Small intestine (tissue), 7 donors: ENCODE data around the gene TMEM164. TPM values are rescaled to one million over a fixed set of nuclear protein-coding genes. Genes with fewer than 3 reads are reported as not detected.
A peak's percentile ranks its signal among the peaks of the same experiment; 100 is the strongest.

ENCODE experiments used
- DNase-seq, 2 donors: peaks; one replicate each; pipeline versions ENCODE4 v3.0.0 to v3.0.0-alpha.2; 2013
- FAIRE-seq: peaks from 2 replicates; lab custom pipeline; 2012; peaks lifted over from hg19 to GRCh38; lab: Jason Lieb, UNC
- H3K27ac ChIP-seq, 3 donors: one replicate each; pipeline ENCODE4 v1.5.1; 2013; ENCODE audit warnings: low read length in 2 of 3, mild to moderate bottlenecking in 2 of 3, control low read depth in 1 of 3, inconsistent platforms in 1 of 3, low read depth in 1 of 3, moderate library complexity in 1 of 3
- H3K27me3 ChIP-seq, 3 donors: one replicate each; pipeline ENCODE4 v1.6.1; 2013; ENCODE audit warnings: low read length in 3 of 3, inconsistent platforms in 1 of 3; ENCODE audit not compliant: control insufficient read depth in 3 of 3, insufficient read depth in 3 of 3
- H3K36me3 ChIP-seq, 3 donors: one replicate each; pipeline ENCODE4 v1.6.1; 2013; ENCODE audit warnings: low read length in 3 of 3, inconsistent platforms in 1 of 3, low read depth in 1 of 3, mild to moderate bottlenecking in 1 of 3, moderate library complexity in 1 of 3; ENCODE audit not compliant: control insufficient read depth in 3 of 3, insufficient read depth in 2 of 3
- H3K4me1 ChIP-seq, 3 donors: one replicate each; pipeline ENCODE4 v1.6.1; 2013; ENCODE audit warnings: low read length in 2 of 3, inconsistent platforms in 1 of 3, low read depth in 1 of 3, mild to moderate bottlenecking in 1 of 3, moderate library complexity in 1 of 3; ENCODE audit not compliant: control insufficient read depth in 3 of 3, insufficient read depth in 2 of 3
- H3K4me3 ChIP-seq, 3 donors: one replicate each; pipeline ENCODE4 v1.5.1; 2013; ENCODE audit warnings: low read length in 3 of 3, control low read depth in 1 of 3, inconsistent platforms in 1 of 3, low read depth in 1 of 3, mild to moderate bottlenecking in 1 of 3, moderate library complexity in 1 of 3
- H3K9me3 ChIP-seq, 2 donors: one replicate each; pipeline ENCODE4 v1.6.1; 2013; ENCODE audit warnings: low read depth in 1 of 2, low read length in 1 of 2; ENCODE audit not compliant: control insufficient read depth in 2 of 2, insufficient read depth in 1 of 2
- WGBS, 3 donors: extraction: QIAGEN DNeasy Blood & Tissue Kit; methylation state at CpG; one replicate each; pipeline ENCODE4 v1.1.7; 2013; 5-methylcytosine and 5-hydroxymethylcytosine counted together
- polyA plus RNA-seq, 4 donors: library from polyadenylated mRNA; stranded (reverse) in 3 of 4; unstranded in 1 of 4; fragments of 200-250 nt in 3 of 4; fragments of 120-200 nt in 1 of 4; gene quantifications; one replicate each; pipeline versions ENCODE4 v1.2.1 to v1.2.3, GENCODE V29; 2013
- donor health status: healthy with polysubstance abuse.
- donor health status: control.
- donor health status: control.
- donor health status: Bipolar disorder and iron deficiency.
- donor health status: healthy.

The TMEM164 gene
- polyA plus RNA-seq, 4 donors: 17.0 to 64.6 (median 22.2) TPM

- Histone ChIP-seq H3K27ac (no peak overlapping the region), H3K4me1 (peaks cover 0 to 4% (median 2%) of the 10 kb centered on the region in 3 donors), H3K4me3 (no peak overlapping the region), H3K27me3 (no peaks in the 10 kb centered on the region), H3K9me3 (no peaks in the 10 kb centered on the region), H3K36me3 (peaks cover 0 to 7% (median 0%) of the 10 kb centered on the region in 3 donors)
- 61 to 70% (median 64%) methylated on average over 4 of the region's 4 CpGs for WGBS, 3 donors
- DNase-seq (no peak), FAIRE-seq (no peak)
Observed at GRCh38 chrX:110082161-110082560, 79.2 kb downstream of the TMEM164 start.

GRCh38 chrX:110086162-110086915 is 83.4 kb downstream of the TMEM164 start:
- H3K36me3 ChIP-seq: peaks cover 0 to 4% (median 0%) of the 10 kb centered on the region in 3 donors
- H3K27me3 ChIP-seq: no peaks in the 10 kb centered on the region
- H3K4me1 ChIP-seq: peaks cover 0 to 9% (median 2%) of the 10 kb centered on the region in 3 donors
- H3K27ac ChIP-seq: peak overlapping the region in 1 of 3 donors; percentile 73
- no peak for DNase-seq
- H3K9me3 ChIP-seq: no peaks in the 10 kb centered on the region
- FAIRE-seq: no peak
- H3K4me3 ChIP-seq: no peak overlapping the region

DNA sequence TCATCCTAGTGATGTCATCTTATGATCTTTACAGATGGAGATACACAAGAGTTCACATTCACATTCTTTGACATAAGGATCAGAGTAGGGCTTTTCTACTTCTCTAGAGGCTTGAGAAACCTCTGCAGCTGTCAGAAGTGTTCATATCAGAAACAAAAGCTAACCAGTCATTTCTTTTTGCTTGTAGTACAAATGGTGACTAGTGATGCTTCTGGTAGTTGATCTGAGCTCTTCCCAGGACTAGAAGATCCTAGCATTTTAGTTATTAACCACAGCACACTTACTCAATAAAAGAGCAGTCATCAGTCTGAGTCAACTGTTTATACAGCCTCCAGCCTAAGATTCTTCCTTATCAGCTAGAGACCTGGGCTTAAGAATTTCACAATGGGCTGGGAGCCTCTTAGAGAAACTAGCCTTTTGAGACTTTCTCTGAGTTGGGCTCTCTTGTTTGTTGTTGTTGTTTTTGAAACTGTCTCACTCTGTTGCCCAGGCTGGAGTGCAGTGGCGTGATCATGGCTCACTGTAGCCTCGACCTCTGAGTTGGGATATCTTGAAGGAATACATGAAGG is 84.1 kb downstream of the TMEM164 start:
- no peak overlapping the region for H3K4me3 ChIP-seq
- H3K36me3 ChIP-seq: no peaks in the 10 kb centered on the region
- H3K9me3 ChIP-seq: no peaks in the 10 kb centered on the region
- H3K4me1 ChIP-seq: peaks cover 0 to 9% (median 2%) of the 10 kb centered on the region in 3 donors
- FAIRE-seq: no peak
- peak overlapping the region in 2 of 3 donors; percentile 56 to 73 for H3K27ac ChIP-seq
- H3K27me3 ChIP-seq: no peaks in the 10 kb centered on the region
- peak; percentile 44 to 46 for DNase-seq
- WGBS, 3 donors: 79 to 98% (median 92%) methylated on average over 2 of the region's 2 CpGs

DNA sequence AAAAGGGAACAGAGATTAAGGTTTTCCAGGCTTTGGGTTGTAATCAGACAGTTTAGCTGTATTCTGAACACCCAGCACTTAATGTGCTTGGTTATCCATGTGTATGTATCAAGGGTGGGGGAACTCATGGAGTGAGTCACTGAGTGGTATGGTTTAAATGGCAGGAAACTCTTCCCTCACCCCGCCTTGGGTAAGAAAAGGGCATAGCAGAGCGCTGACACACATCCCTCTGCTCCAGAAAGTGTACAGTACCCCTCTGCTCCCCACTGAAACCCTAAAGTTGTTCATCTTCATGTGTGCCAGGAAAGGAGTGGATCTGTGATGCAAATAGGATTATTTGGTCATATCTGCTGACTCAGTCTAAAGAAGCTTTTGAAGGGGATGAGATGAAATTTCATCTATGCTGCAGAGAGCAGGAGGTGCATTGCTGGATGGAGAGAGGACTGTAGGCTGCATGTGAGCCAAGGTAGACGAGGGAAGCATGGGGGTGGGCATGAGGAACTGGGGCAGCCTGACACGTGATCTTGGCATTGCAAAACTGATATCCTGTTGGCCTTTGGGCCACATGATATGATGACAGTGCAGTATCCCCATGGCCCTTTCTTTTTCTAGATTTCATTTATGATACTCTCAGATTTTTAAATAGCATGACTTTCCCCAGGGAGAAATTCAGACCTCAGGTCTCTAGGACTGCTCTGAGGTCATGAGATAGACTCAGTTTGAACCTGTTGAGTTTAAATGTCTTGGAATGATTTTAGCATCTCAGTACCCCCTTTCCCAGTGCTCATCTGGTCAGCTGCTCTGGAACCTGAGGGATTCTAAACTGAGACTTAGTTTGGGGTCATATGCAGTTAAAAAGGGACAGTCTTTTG is 84.8 kb downstream of the TMEM164 start:
- Histone ChIP-seq H3K4me1 (peaks cover 0 to 9% (median 2%) of the 10 kb centered on the region in 3 donors), H3K27me3 (no peaks in the 10 kb centered on the region), H3K9me3 (no peaks in the 10 kb centered on the region), H3K27ac (peak overlapping the region in 2 of 3 donors; percentile 56 to 73), H3K36me3 (no peaks in the 10 kb centered on the region), H3K4me3 (no peak overlapping the region)
- WGBS, 3 donors: 53 to 78% (median 65%) methylated on average over 4 of the region's 4 CpGs
- DNase-seq: peak in 1 of 2 donors; percentile 36
- FAIRE-seq: no peak

DNA sequence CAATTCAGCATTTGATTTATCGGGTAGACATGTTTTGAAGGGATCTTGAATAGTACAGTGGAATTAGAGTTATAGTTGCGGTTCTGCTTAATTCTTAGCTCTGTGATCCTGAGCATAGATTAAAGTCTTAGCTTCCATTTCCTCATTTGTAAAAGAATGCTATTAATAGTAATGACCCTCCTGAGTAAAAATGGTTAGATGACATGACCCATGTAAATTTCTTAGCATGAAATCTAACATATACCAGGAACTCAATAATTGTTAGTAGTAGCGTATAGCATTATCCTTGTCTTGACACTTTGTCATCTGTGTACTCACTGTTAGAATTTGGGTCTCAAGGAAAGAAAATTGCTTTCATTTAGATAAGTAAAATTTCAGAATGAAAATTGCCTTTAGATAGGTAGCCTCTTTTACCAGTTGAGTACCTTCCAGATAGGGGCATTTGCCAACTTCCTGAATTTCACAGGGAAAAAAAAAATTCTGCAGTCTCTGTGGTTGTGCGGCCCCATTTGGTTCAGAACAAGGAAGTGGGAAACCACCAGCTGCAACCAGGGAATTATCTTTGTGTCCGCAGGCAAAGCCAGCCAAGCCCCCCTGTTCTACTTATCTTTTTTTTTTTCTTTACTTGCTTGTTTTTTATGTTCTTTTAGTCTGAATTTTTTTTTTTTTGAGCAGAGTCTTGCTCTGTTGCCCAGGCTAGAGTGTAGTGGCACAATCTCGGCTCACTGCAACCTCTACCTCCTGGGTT is 86.9 kb downstream of the TMEM164 start:
- peaks cover 0 to 9% (median 2%) of the 10 kb centered on the region in 3 donors for H3K4me1 ChIP-seq
- no peak for DNase-seq
- H3K4me3 ChIP-seq: no peak overlapping the region
- no peaks in the 10 kb centered on the region for H3K9me3 ChIP-seq
- WGBS, 3 donors: 76 to 86% (median 83%) methylated on average over 6 of the region's 6 CpGs
- FAIRE-seq: no peak
- no peak overlapping the region for H3K27ac ChIP-seq
- H3K36me3 ChIP-seq: no peaks in the 10 kb centered on the region
- H3K27me3 ChIP-seq: no peaks in the 10 kb centered on the region

- no peak overlapping the region for H3K4me3 ChIP-seq
- no peaks in the 10 kb centered on the region for H3K4me1 ChIP-seq
- H3K27ac ChIP-seq: no peak overlapping the region
- H3K9me3 ChIP-seq: peaks cover 0 to 4% of the 10 kb centered on the region in 2 donors
- DNase-seq (no peak), FAIRE-seq (no peak)
- H3K27me3 ChIP-seq: no peaks in the 10 kb centered on the region
- peaks cover 0 to 14% (median 0%) of the 10 kb centered on the region in 3 donors for H3K36me3 ChIP-seq
Observed at GRCh38 chrX:110097920-110098319, 95.0 kb downstream of the TMEM164 start.

DNA sequence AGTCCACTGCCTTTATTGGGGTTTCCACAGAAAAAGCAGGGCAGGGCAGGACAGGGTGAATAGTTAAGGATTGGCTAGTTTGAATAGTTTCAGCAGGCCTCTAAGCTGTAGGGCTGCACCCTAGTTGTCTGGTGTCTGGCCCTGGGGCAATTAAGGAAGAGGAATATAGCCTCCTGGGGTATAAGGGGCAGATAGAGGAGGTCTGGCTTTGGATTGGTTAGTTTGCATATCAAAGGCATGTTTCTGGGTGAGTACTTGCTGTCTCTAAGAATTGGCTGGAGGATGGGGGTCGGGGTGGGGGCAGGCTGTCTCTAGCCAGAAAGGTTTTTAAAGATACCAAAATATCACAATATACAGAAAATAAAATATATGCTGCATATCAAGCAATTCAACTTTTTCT is 100.4 kb downstream of the TMEM164 start:
- 50 to 100% (median 100%) methylated on average over 1 of the region's 1 CpG for WGBS, 3 donors
- no peaks in the 10 kb centered on the region for H3K4me1 ChIP-seq
- no peak overlapping the region for H3K4me3 ChIP-seq
- no peaks in the 10 kb centered on the region for H3K9me3 ChIP-seq
- no peak overlapping the region for H3K27ac ChIP-seq
- peaks cover 0 to 2% (median 0%) of the 10 kb centered on the region in 3 donors for H3K36me3 ChIP-seq
- DNase-seq (no peak), FAIRE-seq (no peak)
- H3K27me3 ChIP-seq: no peaks in the 10 kb centered on the region

DNA sequence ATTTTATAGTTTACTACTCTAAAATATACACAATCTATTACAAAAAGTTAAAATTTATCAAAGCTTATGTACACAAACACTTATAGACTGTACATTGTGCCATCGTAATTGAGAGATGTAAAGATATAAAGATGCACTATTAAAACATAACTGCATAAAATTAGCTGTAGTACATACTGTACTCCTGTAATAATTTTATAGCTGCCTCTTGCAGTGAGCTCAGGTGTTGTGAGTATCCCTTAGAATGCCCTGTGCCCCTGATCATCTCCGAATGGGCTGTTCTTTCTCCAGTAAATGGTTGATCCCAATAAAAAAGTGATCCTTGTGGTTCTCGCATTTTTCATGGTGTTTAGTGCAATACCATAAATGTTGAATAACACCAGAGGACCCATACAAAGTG is 101.2 kb downstream of the TMEM164 start:
- Histone ChIP-seq H3K36me3 (peaks cover 0 to 3% (median 0%) of the 10 kb centered on the region in 3 donors), H3K4me1 (no peaks in the 10 kb centered on the region), H3K27me3 (no peaks in the 10 kb centered on the region), H3K27ac (no peak overlapping the region), H3K4me3 (no peak overlapping the region), H3K9me3 (no peaks in the 10 kb centered on the region)
- DNase-seq (no peak), FAIRE-seq (no peak)
- 76 to 91% (median 79%) methylated on average over 3 of the region's 3 CpGs for WGBS, 3 donors
